ENCODE measurements around the gene FYN.
"Not testable (repeated sequence)": the region's sequence is repeated elsewhere in the genome, so short reads cannot be mapped to it uniquely, and the experiment has no call there.

FYN gene

DNA sequence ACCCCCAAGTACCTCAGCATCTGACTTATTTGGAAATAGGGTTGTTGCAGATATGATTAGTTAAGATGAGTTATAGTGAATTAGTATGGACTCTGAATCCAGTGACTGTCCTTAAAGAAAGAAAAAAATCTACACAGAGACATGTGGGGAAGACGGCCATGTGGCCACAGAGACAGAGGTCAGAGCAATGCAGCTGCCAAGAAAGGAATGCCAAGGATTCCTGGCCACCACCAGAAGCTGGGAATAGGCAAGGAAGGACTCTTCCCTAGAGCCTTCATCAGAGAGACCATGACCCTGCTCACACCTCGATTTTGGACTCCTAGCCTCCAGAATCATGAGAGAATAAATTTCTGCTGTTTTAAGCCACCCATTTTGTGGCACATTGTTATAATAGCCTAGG lies 81.8 kb downstream of the FYN start:
- no peak overlapping the region for H3K4me3 ChIP-seq (replicated peaks; ENCODE audit: low read depth, low read length)
- DNase-seq (ENCODE audit: extremely low read depth, low read depth): no peak
- TF ChIP-seq, protein P1, sequence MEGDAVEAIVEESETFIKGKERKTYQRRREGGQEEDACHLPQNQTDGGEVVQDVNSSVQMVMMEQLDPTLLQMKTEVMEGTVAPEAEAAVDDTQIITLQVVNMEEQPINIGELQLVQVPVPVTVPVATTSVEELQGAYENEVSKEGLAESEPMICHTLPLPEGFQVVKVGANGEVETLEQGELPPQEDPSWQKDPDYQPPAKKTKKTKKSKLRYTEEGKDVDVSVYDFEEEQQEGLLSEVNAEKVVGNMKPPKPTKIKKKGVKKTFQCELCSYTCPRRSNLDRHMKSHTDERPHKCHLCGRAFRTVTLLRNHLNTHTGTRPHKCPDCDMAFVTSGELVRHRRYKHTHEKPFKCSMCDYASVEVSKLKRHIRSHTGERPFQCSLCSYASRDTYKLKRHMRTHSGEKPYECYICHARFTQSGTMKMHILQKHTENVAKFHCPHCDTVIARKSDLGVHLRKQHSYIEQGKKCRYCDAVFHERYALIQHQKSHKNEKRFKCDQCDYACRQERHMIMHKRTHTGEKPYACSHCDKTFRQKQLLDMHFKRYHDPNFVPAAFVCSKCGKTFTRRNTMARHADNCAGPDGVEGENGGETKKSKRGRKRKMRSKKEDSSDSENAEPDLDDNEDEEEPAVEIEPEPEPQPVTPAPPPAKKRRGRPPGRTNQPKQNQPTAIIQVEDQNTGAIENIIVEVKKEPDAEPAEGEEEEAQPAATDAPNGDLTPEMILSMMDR (IDR thresholded peaks at IDR 0.05; ENCODE audit: low read depth, low read length, missing control alignments): no peak

DNA sequence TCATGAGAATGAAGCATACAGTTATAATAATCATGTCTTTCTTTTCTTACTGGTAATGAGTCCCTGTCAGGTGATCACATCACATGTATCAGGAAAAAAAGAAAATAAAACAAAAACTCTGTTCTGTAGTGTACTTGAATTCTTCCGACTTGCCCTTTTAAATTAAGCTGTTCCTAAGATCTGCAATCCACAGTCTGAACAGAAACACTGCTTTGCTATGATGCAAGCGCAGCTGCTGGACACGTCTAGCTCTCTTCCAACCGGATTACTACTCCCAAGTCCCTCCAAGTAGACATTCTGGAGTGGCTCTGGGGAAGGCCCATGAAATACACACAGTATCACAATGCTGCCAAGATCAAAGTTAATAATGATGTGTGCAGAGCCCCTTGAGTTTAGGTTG lies 83.7 kb downstream of the FYN start:
- TF ChIP-seq, protein P1 (IDR thresholded peaks at IDR 0.05; ENCODE audit: low read depth, low read length, missing control alignments): no peak
- no peak overlapping the region for H3K4me3 ChIP-seq (replicated peaks; ENCODE audit: low read depth, low read length)
- no peak for DNase-seq (ENCODE audit: extremely low read depth, low read depth)

DNA sequence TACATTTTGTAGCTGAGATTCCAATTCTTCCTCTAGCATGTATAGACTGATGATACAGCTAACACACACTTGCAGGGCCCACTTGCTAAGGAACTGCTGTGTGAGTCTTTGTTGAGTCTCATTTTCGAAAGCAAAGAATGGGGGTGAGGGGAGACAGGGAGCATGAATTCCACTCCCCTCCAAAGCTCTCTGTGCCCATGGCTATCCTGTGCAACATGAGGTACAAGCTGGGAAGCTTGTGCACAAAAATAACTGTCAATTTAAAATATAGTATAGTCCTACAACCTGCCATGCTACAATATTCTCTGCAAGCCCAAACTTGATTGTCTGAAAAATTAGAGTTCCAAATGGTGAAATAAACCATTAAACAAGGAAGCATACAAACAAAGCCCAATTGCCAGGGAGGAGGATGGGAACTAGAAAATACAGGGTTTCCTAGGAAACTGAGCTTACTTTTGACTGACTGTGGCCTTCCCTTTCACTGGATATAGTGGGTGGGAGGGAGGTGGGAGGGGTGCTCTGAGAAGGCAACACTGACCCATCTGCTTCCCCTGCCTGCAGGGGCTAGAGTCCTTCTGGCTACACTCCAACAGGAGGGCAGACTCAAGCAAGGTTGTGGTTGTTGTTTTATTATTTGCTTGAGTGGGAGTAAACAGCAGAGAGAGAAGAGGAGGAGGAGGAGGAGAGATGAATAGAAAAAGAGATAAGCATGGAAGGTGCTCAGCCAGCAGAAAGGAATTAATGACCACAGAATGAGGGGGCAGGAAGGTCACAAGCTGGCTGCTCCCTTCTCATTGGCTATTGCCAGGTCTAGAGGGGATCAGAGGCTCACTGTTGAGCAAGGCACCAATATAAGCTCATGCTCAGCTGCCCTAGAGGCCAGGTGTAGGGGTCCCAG lies 84.6 kb downstream of the FYN start:
- DNase-seq (ENCODE audit: extremely low read depth, low read depth): no peak
- H3K4me3 ChIP-seq (replicated peaks; ENCODE audit: low read depth, low read length): no peak overlapping the region
- TF ChIP-seq, protein P1 (IDR thresholded peaks at IDR 0.05; ENCODE audit: low read depth, low read length, missing control alignments): no peak

DNA sequence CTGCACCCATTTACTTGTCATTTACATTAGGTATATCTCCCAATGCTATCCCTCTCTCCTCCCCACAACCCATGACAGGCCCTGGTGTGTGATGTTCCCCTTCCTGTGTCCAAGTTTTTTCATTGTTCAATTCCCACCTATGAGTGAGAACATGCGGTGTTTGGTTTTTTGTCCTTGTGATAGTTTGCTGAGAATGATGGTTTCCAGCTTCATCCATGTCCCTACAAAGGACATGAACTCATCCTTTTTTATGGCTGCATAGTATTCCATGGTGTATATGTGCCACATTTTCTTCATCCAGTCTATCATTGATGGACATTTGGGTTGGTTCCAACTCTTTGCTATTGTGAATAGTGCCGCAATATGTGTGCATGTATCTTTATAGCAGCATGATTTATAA lies 87.1 kb downstream of the FYN start:
- not testable (repeated sequence) for H3K4me3 ChIP-seq (replicated peaks; ENCODE audit: low read depth, low read length); DNase-seq (ENCODE audit: extremely low read depth, low read depth)

DNA sequence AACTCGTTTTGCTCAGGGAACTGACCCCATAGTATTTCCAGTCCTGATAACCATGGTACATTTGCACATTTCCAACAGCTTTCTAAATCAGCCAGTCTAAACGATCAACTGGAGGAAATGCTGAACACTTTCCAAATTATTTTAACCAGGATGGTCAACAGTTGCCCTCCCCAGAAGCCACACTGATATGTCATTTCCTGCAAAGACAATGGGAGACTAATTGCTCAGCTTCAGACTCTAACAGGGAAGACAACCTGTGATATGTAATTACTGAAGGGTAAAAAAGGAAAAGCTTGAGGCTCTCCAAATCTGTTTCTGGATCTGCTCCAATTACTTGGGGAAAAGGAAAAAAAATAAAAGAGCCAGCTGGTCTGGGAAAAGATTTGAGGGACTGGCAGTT lies 88.8 kb downstream of the FYN start:
- DNase-seq (ENCODE audit: extremely low read depth, low read depth): no peak
- TF ChIP-seq, protein P1 (IDR thresholded peaks at IDR 0.05; ENCODE audit: low read depth, low read length, missing control alignments): no peak
- H3K4me3 ChIP-seq (replicated peaks; ENCODE audit: low read depth, low read length): no peak overlapping the region

DNA sequence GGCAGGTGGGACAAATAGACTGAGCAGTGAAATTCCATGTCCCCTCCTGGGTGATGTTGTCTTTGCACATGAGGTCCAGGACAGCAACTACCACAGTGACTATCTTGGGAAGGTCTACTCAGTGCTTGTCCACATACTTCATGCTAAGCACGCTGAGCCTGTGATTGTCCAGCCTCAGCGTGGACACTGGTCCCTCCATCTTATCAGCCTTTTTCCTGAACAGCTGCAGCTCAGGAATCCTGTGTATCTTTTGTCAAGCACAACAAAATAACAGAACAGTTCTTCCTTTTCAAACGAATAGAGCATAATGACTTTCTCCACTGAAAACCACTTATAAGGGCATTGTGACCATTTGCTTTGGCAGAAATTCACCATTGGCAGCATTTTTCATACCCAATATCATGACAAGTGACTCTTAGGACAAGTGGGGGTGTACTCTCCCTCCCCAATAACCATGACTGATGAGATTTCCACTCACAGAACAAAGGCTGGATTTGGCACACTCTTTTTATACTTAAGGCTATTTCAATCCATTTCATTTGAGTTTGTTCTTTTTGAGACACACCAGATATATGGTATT lies 90.3 kb downstream of the FYN start:
- no peak for DNase-seq (ENCODE audit: extremely low read depth, low read depth)
- H3K4me3 ChIP-seq (replicated peaks; ENCODE audit: low read depth, low read length): no peak overlapping the region
- TF ChIP-seq, protein P1 (IDR thresholded peaks at IDR 0.05; ENCODE audit: low read depth, low read length, missing control alignments): no peak

DNA sequence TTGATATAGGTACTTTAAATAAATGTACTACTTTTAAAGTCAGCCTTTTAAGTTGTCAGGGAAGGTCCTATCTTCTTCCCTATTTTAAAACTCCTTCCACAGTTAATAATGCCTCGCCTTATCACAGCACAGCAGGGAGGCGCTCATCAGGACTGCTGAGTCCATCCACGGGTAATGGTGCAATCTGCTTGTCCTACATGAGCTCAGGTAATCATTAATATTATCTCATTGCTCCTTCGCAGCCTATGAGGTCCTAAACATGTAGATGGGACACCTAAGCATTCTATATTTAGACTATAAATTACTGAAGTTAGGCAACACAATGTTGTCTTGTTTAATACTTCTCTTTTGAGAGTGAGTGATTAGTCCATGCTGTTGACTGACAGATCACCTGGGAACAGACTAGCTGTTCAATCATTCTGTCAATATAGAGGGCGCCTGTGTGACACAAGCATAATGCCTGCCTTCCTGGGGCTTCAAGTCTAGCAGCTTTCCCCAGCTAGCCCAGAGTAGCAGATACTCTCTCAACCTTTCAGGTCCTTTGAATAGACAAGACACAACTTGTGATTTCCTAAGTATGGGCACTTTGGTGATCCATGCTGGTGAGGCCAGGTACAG lies 91.0 kb downstream of the FYN start:
- H3K4me3 ChIP-seq (replicated peaks; ENCODE audit: low read depth, low read length): no peak overlapping the region
- TF ChIP-seq, protein P1 (IDR thresholded peaks at IDR 0.05; ENCODE audit: low read depth, low read length, missing control alignments): no peak
- DNase-seq (ENCODE audit: extremely low read depth, low read depth): no peak
